GM23338 (cell line): ENCODE results near the gene IER2. TPM values are rescaled to one million over a fixed set of nuclear protein-coding genes. Genes with fewer than 3 reads are reported as not detected.

Experiments used
- ATAC-seq: fragments of 200-7000 bp; cut with Tn5 transposase; 3 replicates; pipeline ENCODE4 v1.9.1; 2020
- DNase-seq: peaks from one replicate; pipeline ENCODE4 v3.0.0-alpha.2; 2015; ENCODE audit warnings: low spot score
- H2AFZ ChIP-seq: fragments of 200-600 bp; sonication (generic); 2 replicates; pipeline ENCODE4 v1.8.0; 2016; ENCODE audit warnings: antibody characterized with exemption, mild to moderate bottlenecking, moderate library complexity
- H3F3A ChIP-seq: fragments of 200-600 bp; sonication (generic); replicated peaks from 2 replicates; pipeline ENCODE4 v1.8.0; 2017; ENCODE audit warnings: antibody characterized with exemption, mixed run types, low read depth
- H3K27ac ChIP-seq: fragments of 200-600 bp; sonication (generic); 2 replicates; pipeline ENCODE4 v1.6.1; 2016; ENCODE audit warnings: low read depth
- H3K27me3 ChIP-seq: fragments of 200-600 bp; sonication (generic); 2 replicates; pipeline ENCODE4 v1.8.0; 2016; ENCODE audit warnings: mild to moderate bottlenecking, mixed run types, moderate library complexity; ENCODE audit not compliant: insufficient read depth
- H3K36me3 ChIP-seq: fragments of 200-600 bp; sonication (generic); 2 replicates; pipeline ENCODE4 v1.8.0; 2016; ENCODE audit warnings: mild to moderate bottlenecking; ENCODE audit not compliant: insufficient read depth
- H3K4me1 ChIP-seq: fragments of 200-600 bp; sonication (generic); 2 replicates; pipeline ENCODE4 v1.8.0; 2016; ENCODE audit warnings: mild to moderate bottlenecking, moderate library complexity; ENCODE audit not compliant: insufficient read depth
- H3K4me2 ChIP-seq: fragments of 200-600 bp; sonication (generic); 2 replicates; pipeline ENCODE4 v1.7.1; 2017; ENCODE audit warnings: mixed run types
- H3K4me3 ChIP-seq: fragments of 200-600 bp; sonication (generic); 2 replicates; pipeline ENCODE4 v1.6.1; 2016; ENCODE audit warnings: mixed run types
- H3K79me2 ChIP-seq: fragments of 200-600 bp; sonication (generic); replicated peaks from 2 replicates; pipeline ENCODE4 v1.8.0; 2017; ENCODE audit warnings: mild to moderate bottlenecking; ENCODE audit not compliant: insufficient read depth
- H3K9me2 ChIP-seq: fragments of 200-600 bp; sonication (generic); 2 replicates; pipeline ENCODE4 v1.8.0; 2017; ENCODE audit not compliant: insufficient read depth
- H4K20me1 ChIP-seq: fragments of 200-600 bp; sonication (generic); replicated peaks from 2 replicates; pipeline ENCODE4 v1.8.0; 2017; ENCODE audit warnings: mild to moderate bottlenecking; ENCODE audit not compliant: insufficient read depth
- H3K27ac Mint-ChIP-seq: 2 replicates; pipeline ENCODE4 v1.8.0; 2020; ENCODE audit warnings: inconsistent platforms, mild to moderate bottlenecking, moderate library complexity, mixed read lengths
- H3K27me3 Mint-ChIP-seq: 3 replicates; pipeline ENCODE4 v1.8.0; 2022; ENCODE audit warnings: low read depth, mild to moderate bottlenecking, moderate library complexity, mixed read lengths, inconsistent platforms; ENCODE audit not compliant: insufficient read depth, poor library complexity
- H3K36me3 Mint-ChIP-seq: 3 replicates; pipeline ENCODE4 v1.8.0; 2021; ENCODE audit warnings: low read depth, mild to moderate bottlenecking, inconsistent platforms, moderate library complexity, mixed read lengths
- H3K4me1 Mint-ChIP-seq: 3 replicates; pipeline ENCODE4 v1.8.0; 2020; ENCODE audit warnings: mild to moderate bottlenecking, inconsistent platforms, mixed read lengths
- H3K4me3 Mint-ChIP-seq: 3 replicates; pipeline ENCODE4 v1.8.0; 2021; ENCODE audit warnings: moderate library complexity, mild to moderate bottlenecking, inconsistent platforms, mixed read lengths
- H3K9me3 Mint-ChIP-seq: 3 replicates; pipeline ENCODE4 v1.8.0; 2020; ENCODE audit warnings: moderate library complexity, mild to moderate bottlenecking, inconsistent platforms, mixed read lengths
- CTCF ChIP-seq, 2 experiments: fragments of 200-600 bp in 1 of 2; sonication (generic) in 1 of 2; conservative IDR thresholded peaks; 2 replicates each; pipeline versions ENCODE4 v1.5.1 to v1.6.1; 2016 to 2017; ENCODE audit warnings: antibody characterized with exemption in 2 of 2, low read depth in 2 of 2, mild to moderate bottlenecking in 2 of 2, moderate library complexity in 1 of 2
- ETS1 ChIP-seq: IDR thresholded peaks from 2 replicates; pipeline ENCODE4 v1.6.1; 2016; ENCODE audit warnings: antibody characterized with exemption
- EZH2 ChIP-seq: fragments of 200-600 bp; sonication (generic); IDR thresholded peaks from one replicate; pipeline ENCODE4 v1.8.0; 2017; ENCODE audit warnings: antibody characterized with exemption, mild to moderate bottlenecking, low read depth; ENCODE audit not compliant: unreplicated experiment
- JUNB ChIP-seq: IDR thresholded peaks from one replicate; pipeline ENCODE4 v1.6.1; 2016; ENCODE audit warnings: antibody characterized with exemption; ENCODE audit not compliant: unreplicated experiment
- NANOG ChIP-seq: IDR thresholded peaks from 2 replicates; pipeline ENCODE4 v1.6.1; 2016; ENCODE audit warnings: antibody characterized with exemption, borderline replicate concordance
- POLR2AphosphoS5 ChIP-seq: IDR thresholded peaks from 2 replicates; pipeline ENCODE4 v1.6.1; 2016; ENCODE audit warnings: antibody characterized with exemption, low read depth
- REST ChIP-seq: IDR thresholded peaks from one replicate; pipeline ENCODE4 v1.6.1; 2018; ENCODE audit warnings: antibody characterized with exemption; ENCODE audit not compliant: unreplicated experiment
- STAT1 ChIP-seq: IDR thresholded peaks from one replicate; pipeline ENCODE4 v1.6.1; 2016; ENCODE audit warnings: antibody characterized with exemption; ENCODE audit not compliant: unreplicated experiment
- ZNF114 ChIP-seq: fragments of 250-450 bp; sonication (Bioruptor Pico); IDR thresholded peaks from 2 replicates; pipeline ENCODE4 v1.5.0; 2020; ENCODE audit warnings: mild to moderate bottlenecking, moderate library complexity
- ZNF331 ChIP-seq: fragments of 250-450 bp; sonication (Bioruptor Pico); IDR thresholded peaks from 2 replicates; pipeline ENCODE4 v1.5.0; 2020; ENCODE audit warnings: low read depth, mild to moderate bottlenecking, moderate library complexity
- ZNF462 ChIP-seq: fragments of 250-450 bp; sonication (Bioruptor Pico); IDR thresholded peaks from 2 replicates; pipeline ENCODE4 v1.5.0; 2020; ENCODE audit warnings: mild to moderate bottlenecking, moderate library complexity
- polyA plus RNA-seq: library from polyadenylated mRNA; unstranded; fragments of >200 nt; fragmentation: Nextera tagmentation; extraction: Ambion mirVana; gene quantifications from 2 replicates; pipeline ENCODE4 v1.2.1, GENCODE V29; 2016
- total RNA-seq: library from RNA; depleted of rRNA; stranded (reverse); fragments of >200 nt; shearing (Covaris generic); gene quantifications from 2 replicates; pipeline ENCODE4 v1.2.3, GENCODE V29; 2014

IER2 gene
- total and polyA plus RNA-seq, 2 experiments from 2014 or later, result 124 to 191 TPM

DNA sequence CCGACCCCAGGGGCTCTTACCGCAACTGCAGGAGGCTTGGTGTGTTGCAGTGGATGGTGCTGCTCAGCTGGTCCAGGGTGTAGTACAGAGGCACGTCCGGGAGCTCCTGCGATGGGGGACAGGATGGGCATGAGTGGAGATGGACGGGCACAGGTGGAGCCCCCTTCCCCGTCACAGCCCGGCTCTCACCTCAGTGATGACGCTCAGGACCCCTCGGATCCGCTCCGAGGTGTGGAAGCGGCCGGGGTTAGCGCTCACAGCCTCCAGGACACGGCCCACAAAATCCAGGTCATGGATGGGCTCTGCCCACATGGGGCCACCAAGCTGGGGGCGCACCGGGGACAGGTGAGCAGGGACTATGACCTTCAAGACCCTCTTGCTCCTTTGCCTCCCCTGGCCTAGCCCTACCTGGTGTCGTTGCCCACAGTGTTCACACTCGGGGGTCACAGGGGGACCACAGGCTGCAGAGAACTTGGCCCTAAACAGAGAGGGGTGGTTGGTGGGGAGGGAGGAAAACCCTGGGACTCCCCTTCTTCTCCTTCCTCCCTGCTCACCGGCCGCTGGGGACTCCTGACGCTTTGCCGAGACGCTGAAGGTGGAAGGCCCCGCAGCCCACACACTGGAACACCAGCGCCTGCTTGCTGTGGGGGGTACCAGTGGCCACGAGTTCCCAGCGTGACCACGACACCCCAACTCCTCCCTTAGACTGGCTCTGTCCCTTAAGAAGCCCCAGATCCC lies 40.7 kb upstream of the IER2 start (continued):
- TF ChIP-seq REST (no peak), ZNF331 (CRISPR knock-in tag) (no peak), POLR2AphosphoS5 (no peak), NANOG (no peak), STAT1 (no peak), CTCF (conservative IDR thresholded peaks at IDR 0.05; ENCODE audit: low read depth in 2 of 2) (no peak), ZNF114 (no peak), EZH2 (no peak)

GRCh38 chr19:13110099-13110610 lies 40.1 kb upstream of the IER2 start:
- H3K27me3 ChIP-seq, result no peaks in the 10 kb centered on the region
- H3K27ac ChIP-seq, result no peak overlapping the region
- no peaks in the 10 kb centered on the region for H3K9me3 Mint-ChIP-seq
- H3K4me1 ChIP-seq, result no peaks in the 10 kb centered on the region
- H3K4me3 ChIP-seq, result no peak overlapping the region
- no peaks in the 10 kb centered on the region for H3K4me1 Mint-ChIP-seq
- H3K36me3 Mint-ChIP-seq, result peaks cover 40% of the 10 kb centered on the region
- peaks cover 9% of the 10 kb centered on the region for H4K20me1 ChIP-seq
- peaks cover 3% of the 10 kb centered on the region for H3F3A ChIP-seq
- no peak overlapping the region for H3K4me2 ChIP-seq
- peaks cover 9% of the 10 kb centered on the region for H3K27me3 Mint-ChIP-seq
- no peak overlapping the region for H3K27ac Mint-ChIP-seq
- no peaks in the 10 kb centered on the region for H3K9me2 ChIP-seq
- no peak overlapping the region for H2AFZ ChIP-seq
- DNase-seq (no peak), ATAC-seq (no peak)
- peaks cover 15% of the 10 kb centered on the region for H3K79me2 ChIP-seq
- peaks cover 13% of the 10 kb centered on the region for H3K36me3 ChIP-seq
- H3K4me3 Mint-ChIP-seq, result no peak overlapping the region
- TF ChIP-seq ETS1, result no peak
- TF ChIP-seq POLR2AphosphoS5, result no peak
- no peak for TF ChIP-seq STAT1
- TF ChIP-seq ZNF462, result no peak
- no peak for TF ChIP-seq JUNB
